Ovary (tissue), 3 donors: ENCODE measurements around the gene HNRNPAB.

Source experiments
- CTCF ChIP-seq, 3 donors: fragments of 450-650 bp in 2 of 3; fragments of 200-600 bp in 1 of 3; IDR thresholded peaks; one replicate each; pipeline versions ENCODE4 v1.5.1 to v1.8.0; 2016 to 2022; ENCODE audit warnings: antibody characterized with exemption in 3 of 3, mild to moderate bottlenecking in 1 of 3
- POLR2A ChIP-seq: fragments of 450-650 bp; IDR thresholded peaks from one replicate; pipeline ENCODE4 v1.6.1; 2017; ENCODE audit warnings: antibody characterized with exemption, mild to moderate bottlenecking, moderate library complexity
- donor health status: DM: no; HTN: no; CAD: no.

GRCh38 chr5:178204182-178204934 lies at the start of gene HNRNPAB:
- no peak for TF ChIP-seq CTCF (IDR thresholded peaks at IDR 0.05)
- peak; percentile 98 for TF ChIP-seq POLR2A
